Muscle of back (tissue), 11 donors: ENCODE measurements around the gene SCN8A. TPM values are rescaled to one million over a fixed set of nuclear protein-coding genes. Genes with fewer than 3 reads are reported as not detected.

Experiments used
- DNase-seq, 3 donors: peaks; one replicate each; pipeline versions ENCODE4 v3.0.0 to v3.0.0-alpha.2; 2013
- polyA plus RNA-seq, 10 donors: library from polyadenylated mRNA; unstranded; fragments of 120-200 nt; gene quantifications; one replicate each; pipeline ENCODE4 v1.2.1, GENCODE V29; 2013; ENCODE audit not compliant: insufficient read length in 10 of 10

Gene SCN8A
- polyA plus RNA-seq, 10 donors, result 0.24 to 2.7 (median 0.38) TPM

DNA sequence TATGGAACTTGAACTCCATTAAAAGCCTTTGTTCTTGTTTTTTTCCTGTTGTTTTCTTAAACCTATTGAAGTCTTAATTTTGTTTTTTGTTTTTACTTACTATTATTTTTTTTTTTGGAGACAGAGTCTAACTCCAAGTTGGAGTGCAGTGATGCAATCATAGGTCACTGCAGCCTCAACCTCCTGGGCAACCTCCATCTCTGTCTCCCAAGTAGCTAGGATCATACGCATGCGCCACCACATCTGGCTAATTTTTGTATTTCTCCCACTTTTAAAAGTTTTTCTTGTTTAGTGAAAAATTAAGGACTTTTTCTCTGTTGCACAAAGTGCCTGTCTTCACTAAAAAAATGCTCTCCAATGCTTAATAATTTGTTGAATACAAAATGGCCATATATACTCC is 76.2 kb downstream of the SCN8A start:
- DNase-seq, result no peak

DNA sequence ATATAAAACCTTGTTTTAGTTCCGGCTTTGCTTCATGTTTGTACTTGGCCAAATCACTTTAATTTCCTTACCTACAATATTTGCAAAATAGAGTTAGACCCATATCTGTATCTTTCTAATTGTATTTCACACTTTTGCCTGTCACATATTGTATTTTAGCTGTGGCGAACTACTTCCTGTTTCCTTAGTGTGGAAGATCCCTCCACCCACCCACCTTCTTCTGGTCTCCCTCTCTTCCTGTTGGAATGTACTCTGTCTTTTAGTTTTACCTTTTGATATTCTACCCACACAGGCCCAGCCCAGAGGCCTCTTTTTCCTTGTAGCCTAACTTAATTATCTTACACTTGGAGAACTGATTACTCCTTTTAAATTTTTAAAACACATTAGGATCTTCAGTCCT is 78.2 kb downstream of the SCN8A start:
- no peak for DNase-seq

DNA sequence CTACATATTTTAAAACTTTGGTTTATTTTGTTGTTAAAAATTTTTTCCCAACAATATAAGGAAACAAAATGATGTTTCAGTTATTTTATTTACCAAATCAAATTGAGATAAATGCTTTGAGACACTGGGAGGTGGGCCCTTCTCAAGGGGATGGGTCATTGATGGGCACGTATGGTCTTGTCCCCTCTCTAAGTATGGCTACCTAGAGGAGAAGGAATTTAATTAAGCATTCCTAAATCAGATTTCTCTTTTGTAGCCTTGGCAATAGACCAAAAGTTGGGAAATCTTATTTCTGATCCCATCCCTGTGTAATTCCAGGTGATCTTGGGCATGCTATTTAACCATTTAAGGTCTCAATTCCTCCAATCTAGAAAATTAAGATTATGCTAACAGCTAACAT is 79.0 kb downstream of the SCN8A start:
- DNase-seq, result no peak

DNA sequence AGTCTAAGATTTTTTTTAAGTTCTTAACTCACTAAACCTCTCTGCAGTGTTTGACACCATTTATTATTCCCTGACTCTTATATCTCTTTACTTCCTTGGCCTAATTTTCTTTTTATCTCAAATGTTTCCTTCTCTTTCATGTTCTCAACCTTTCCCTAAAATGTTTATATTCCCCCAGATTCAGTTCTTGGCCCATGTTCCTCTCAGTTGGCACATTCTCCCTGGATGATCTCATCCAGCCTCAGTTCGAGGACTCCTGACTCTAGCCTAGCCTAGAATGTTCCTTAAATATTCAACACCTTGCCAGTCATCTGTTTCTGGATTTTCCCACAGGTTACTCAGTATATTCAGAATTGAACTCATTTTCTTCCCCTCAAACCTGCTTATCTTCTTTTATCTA is 81.3 kb downstream of the SCN8A start:
- no peak for DNase-seq

DNA sequence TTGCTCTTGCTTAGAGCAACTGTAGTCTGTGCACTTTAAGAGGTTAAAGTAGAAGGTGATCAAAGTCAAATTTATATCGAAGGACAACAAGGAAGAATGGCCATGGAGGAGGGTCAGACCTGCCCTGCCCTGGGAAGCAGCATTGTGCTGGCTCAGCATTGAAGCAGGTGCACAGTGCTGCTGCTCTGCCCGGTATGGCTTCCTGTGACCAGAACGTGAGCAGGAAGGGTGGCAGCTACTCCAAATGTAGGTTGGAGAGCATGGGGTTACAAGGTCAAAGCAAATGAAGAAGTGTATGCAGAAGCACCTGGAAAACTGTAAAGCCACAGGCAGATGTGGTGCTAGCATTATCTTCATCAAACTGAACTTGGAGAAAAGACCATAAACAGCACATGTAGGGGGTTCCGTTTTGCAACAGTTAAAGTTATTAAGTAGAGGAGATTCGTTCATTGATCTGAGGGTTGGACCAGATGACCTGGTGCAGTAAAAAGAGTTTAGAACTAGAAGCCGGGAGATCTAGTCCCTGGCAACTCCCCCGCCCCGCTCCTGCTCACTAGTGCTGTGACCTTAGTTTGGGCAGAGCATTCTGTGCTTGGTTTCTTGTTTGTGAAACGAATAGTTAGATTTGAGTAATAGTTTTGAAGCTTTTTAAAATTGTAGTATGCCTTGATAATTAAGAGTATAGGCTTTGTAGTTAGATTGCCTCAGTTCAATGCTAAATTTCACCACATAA is 84.2 kb downstream of the SCN8A start:
- DNase-seq, result no peak

DNA sequence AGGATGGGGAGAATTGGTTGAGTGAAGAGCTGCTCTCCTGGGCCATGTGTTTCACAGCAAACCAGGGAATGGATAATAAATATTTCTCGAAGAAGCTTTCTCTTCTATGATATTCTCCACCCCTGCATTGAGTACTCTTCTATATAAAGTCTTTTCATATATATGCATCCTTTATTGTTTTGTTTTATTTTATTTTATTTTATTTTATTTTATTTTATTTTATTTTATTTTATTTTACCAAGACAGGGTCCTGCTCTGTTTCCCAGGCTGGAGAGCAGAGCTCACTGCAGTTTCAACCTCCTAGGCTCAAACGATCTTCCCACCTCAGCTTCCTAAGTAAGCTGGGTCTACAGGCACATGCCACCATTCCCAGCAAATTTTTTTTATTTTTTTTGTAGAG is 85.8 kb downstream of the SCN8A start:
- no peak for DNase-seq

DNA sequence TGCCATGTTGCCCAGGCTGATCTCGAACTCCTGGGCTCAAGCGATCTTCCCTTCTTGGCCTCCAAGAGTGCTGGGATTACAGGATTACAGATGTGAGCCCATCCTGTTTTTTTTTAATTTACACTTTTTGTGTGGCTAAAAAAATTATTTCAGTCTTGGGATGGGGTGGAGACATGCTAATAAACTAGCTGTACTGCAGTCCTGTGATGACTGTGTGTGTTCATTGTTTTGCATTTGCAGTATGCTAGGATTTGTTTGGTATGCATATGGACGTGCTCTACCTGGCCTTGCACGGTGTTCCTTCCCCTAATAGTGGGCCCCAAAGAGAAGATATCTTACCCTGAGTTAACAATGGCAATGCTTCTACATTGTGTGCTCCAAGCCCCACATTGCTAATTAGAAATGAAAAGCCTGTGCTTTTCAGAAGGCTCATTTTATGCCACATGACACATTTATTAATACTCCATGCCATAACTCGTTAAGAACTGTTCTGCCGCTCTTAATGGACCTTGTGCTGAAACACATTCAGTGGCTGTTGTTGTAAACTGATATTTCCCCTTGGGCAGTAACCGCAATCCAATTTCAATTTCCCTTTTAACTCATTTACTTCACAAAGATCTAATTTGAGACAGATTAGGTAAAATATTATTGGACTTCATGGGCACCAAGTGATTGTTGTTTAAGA is 86.4 kb downstream of the SCN8A start:
- no peak for DNase-seq

DNA sequence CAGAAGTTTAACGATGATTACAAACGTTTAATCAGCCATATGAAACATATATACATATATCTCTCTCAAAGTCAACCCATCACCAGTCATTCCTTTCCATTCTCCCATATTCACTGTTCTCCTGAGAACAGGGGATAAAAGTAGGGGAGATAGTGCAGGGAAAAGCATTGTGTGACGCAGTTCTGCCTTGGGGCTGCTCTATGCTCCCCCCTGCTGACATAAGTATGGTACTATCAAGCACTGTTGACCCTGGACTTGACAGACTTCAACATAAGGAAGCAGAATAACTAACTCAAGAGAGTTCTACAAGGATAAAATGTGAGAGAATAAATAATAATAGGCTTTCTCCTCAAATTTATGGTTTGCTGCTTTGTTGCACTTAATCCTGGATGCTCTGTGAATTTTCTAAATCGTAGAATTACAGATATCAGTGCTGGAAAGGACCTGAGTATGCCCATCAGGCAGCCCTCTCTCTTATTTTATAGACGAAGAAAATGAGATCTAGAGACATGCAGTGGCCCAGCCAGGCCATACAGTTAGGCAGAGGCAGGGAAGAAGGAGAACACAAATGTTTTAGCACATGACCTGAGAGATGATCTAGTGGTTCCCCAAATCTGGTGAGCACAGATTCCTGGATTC is 87.2 kb downstream of the SCN8A start:
- peak in 2 of 3 donors; percentile 16 to 37 for DNase-seq

DNA sequence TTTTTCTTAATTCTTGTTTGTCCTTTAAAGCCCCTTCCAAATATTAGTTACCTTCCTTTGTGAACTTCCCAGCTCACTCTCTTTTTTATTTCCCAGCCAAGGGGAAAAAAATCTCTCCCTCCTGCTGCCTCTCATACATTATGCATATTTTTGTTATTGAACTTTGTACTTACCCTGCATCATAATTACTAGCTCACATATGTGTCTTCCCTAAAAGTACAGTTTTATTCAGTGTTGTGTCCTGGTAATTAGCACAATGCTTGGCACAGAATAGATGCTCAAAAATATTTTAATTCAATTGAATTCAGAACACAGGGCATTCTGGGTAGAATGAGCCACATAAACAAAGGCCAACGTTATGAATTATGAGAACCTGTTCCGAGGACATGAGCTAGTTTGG is 91.9 kb downstream of the SCN8A start:
- no peak for DNase-seq

DNA sequence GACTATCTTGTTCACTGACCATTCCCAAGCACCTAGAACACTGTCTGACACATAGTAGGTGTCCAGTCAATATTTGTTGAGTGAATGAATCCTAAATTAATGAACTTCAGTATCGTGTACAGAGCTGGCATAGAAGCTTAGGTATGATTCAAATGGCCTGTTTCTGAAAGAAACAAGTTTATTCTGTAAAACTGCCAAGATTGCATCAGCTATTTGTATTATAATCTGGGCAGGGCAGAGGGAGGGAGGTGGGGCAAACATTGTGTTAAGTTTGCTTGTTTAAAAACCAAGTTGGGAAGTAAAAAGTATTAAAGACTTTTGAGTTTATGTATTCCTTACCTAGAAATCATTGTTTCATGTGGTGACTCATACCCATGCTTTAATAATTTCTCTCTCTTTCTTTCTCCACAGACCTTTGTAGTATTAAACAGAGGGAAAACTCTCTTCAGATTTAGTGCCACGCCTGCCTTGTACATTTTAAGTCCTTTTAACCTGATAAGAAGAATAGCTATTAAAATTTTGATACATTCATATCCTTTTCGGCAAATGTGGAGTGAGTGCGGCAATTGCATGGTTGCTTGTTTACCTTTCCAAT is 92.8 kb downstream of the SCN8A start:
- peak in 1 of 3 donors; percentile 11 for DNase-seq

DNA sequence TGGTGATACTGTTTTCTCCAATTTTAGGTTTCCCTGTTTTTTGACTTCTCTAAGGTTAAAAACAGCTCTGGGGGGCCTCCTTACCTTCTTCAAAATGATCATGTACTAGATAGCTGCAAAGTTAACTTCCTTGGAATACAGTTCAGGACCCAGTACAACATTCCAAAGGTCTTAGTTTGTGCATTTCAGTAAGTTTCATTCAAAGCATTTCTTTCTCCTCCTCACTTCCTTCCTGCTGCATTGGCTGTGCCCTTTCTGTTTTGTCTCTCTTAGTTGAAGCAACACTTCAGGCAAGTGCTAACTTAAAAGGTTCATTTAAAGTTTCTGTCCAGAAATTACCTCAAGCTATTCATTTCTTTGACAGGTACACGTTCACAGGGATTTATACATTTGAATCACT is 95.7 kb downstream of the SCN8A start:
- DNase-seq, result peak in 1 of 3 donors; percentile 9

DNA sequence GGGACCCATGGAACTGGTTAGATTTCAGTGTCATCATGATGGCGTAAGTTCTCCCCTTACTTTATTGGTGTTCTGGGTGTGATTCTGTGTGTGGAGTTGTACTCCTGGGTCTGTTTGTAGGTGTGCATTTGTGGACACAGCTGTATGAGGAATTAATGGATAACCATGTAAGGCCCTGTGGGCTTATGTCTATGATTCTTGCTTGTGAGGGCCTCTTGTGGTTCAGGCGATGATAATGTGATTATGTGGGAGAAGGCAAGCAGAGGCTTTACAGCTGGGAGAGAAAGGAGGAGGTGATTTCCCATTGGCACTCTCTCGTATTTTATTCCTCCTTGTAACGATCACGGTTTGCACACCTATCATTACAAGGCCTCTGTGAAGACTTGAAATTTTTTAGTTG is 96.1 kb downstream of the SCN8A start:
- peak in 1 of 3 donors; percentile 11 for DNase-seq

DNA sequence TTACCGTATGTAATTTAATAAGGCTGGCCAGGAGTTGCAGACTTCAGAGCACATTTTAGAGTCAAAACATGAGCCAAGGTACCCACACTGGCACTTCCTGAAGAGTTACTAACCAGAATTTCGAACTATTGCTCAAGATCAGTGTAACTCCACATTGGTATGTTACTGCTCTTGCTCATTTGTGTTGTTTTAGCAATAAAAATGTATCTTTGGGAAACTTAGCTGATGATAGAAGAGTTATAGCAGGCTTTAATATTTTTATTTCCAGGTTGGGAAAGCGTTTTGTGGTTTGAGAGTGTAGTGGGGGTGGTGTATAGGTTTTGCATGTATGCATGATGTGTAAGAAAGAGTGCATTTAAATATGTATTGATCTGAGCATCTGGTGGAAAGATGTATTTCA is 96.6 kb downstream of the SCN8A start:
- DNase-seq, result peak in 1 of 3 donors; percentile 66

DNA sequence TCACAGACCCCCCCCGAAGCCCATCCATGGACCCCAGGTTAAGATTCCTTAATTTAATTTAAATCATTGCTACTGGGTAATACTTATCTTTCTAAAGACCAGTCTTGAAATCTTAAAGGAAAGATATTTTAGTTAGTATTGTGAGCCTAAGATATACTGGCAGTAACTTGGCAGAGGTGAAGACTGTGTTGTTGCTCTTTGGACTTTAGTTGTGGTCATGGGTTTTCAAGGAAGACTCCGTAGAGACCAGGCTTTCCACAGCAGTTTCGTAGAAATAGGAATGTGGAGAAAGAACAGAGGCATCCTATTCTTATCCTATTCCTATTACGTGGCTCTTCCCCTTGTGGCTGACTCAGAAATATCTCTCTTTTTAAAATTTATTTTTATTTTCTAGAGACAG is 99.0 kb downstream of the SCN8A start:
- DNase-seq, result no peak

DNA sequence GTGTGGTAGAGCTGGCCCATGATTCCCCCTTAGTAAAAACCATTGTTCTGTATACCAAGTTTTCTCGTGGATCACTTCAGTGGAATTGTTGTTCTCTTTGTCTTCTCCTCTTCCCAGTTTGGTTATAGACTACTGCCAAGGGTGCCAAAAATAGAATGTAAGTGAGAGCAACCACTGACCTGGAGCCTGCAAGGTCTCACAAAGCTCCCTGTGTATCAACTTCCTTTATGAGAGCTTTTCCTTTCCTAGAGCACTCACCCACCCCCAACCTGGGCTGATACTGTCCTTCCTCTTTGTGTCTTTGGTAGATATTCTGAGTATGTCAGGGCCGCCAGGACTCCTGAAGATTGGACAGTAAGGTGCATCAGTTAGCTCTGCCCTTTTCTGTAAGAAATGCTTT is 101.0 kb downstream of the SCN8A start:
- no peak for DNase-seq

DNA sequence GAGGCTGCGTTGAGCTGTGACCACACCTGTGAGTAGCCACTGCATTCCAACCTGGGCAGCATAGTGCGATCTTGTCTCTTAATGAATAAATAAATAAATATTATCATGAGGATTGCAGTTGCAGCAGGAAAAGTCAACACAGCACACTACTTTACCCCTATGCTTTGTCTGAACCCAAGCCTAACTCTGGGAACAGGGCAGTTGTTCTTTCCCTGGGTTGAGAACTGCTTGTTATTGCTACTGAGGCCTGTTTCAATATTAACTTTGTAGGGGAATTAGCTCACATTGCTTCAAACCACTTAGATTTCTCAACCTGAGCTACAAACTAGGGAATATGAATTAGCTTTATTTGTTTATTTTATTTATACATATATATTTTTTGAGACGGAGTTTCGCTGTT is 102.5 kb downstream of the SCN8A start:
- no peak for DNase-seq

DNA sequence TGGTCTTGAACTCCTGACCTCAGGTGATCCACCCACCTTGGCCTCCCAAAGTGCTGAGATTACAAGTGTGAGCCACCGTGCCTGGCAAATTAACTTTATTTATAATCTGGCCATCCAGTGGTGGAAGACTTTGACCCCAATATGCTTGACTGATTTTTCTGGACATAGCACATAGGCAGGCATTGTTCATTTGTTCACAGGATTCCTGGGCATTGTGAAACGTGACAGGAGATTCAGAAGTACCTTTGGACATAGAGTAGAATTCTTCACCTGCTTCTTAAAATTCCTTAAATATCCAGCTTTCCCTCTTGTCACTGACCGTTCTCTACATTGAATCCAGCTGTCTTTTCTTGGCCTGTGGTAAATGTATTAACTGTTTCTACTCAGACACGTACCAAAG is 103.1 kb downstream of the SCN8A start:
- no peak for DNase-seq

DNA sequence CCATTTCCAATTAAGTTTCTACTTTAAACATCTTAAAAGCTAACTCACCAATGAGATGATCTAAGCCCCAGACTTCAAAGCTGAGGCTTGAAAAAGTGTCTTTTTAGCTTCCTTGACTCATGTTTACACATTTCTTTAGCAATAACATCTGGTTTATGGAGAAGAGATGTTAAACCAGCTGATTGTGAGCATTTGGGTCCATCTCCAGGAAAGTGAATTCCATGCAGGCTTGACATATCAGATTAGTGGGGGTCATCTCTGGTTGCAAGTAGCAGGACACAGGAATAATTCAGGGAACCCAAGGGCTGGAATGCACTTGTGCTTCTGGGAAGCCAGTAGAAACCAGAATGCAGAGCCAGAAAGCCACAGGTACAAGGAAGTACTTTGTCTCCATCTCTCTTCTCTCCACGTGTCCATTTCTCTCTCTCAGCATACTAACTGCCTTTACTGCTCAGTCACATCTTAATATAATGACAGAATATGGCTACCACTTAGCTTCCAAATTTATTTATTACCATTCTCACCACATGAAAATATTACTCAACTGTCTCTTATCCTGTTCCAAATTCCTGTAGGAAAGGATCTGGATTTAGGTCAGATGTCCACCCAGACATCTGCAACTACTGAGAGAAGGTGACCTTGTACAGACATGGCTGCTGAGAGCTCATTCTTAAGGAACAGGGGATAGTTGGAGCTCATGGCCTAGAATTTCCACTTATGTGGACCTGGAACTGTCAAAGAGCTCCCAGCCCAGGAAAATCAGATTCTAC is 104.4 kb downstream of the SCN8A start:
- DNase-seq, result peak in 1 of 3 donors; percentile 10

DNA sequence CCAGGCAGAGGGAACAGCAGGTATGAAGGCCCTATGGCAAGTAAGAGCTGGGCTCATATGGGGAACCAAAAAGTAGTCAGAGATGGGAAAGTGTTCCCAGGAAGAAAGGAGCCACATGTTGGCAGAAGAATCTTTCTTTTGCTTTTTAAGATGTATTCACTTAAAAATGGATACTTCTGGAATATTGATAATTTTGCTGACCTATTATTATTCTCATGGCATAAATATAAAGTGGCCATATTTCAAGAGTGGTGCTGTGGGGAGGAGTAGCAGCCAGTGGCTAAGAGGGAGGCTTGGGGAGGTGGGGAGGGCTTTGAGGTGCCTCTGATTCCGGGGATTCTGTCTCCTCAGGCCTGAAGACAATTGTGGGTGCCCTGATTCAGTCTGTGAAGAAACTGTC is 108.2 kb downstream of the SCN8A start:
- no peak for DNase-seq

DNA sequence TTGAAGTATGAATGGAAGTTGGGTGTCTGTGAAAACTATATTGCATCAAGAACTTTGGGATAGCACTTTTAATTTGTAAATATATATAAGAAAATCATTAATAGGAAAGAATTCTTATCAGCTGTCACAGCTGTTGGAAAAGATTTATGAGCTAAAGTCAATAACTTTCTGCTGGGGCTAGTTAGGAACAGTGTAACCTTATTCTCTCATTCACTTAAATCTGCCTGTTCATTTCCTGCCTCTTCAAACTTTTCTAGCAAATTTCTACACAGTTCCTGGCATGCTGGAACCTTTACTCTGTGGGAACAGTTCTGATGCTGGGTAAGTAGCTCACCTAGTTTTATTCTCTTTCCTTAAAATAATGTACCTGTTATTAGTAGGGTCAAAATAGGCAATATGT is 109.9 kb downstream of the SCN8A start:
- DNase-seq, result no peak

DNA sequence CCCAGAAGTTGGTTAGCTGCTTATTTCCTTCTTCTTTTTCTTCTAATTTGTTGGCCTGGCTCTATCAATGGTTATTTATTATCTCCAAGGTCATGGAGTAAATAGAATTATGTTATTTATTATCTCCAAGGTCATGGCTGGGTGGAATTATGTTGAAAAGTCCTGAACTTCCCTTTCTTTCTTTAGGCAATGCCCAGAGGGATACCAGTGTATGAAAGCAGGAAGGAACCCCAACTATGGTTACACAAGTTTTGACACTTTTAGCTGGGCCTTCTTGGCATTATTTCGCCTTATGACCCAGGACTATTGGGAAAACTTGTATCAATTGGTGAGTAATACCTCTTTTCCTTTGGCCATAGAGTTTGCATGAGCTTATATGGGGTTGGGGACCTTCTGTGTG is 111.6 kb downstream of the SCN8A start:
- no peak for DNase-seq

DNA sequence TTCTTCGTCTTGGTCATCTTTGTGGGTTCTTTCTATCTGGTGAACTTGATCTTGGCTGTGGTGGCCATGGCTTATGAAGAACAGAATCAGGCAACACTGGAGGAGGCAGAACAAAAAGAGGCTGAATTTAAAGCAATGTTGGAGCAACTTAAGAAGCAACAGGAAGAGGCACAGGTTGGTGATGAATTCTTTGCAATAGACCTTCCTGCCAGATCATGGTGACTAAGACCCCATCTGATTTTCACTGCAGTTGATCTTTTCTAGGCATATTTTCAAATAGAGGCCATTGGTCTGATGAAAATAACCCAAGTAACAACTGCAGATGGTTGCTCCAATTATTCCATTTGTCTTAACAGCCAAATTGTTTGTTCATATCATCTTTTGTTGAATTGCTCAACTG is 114.4 kb downstream of the SCN8A start:
- DNase-seq, result no peak
